ENCODE results near the gene S100A11.
A peak's percentile ranks its signal among the peaks of the same experiment; 100 is the strongest.
"Not testable (repeated sequence)": the region's sequence is repeated elsewhere in the genome, so short reads cannot be mapped to it uniquely, and the experiment has no call there.

The S100A11 gene

GRCh38 chr1:152036267-152037216 is at the start of gene S100A11:
TSS of gene S100A11 (minus strand) at chr1:152037004. CDS start at chr1:152036915, 89 bp downstream.
- TF ChIP-seq, protein P1, sequence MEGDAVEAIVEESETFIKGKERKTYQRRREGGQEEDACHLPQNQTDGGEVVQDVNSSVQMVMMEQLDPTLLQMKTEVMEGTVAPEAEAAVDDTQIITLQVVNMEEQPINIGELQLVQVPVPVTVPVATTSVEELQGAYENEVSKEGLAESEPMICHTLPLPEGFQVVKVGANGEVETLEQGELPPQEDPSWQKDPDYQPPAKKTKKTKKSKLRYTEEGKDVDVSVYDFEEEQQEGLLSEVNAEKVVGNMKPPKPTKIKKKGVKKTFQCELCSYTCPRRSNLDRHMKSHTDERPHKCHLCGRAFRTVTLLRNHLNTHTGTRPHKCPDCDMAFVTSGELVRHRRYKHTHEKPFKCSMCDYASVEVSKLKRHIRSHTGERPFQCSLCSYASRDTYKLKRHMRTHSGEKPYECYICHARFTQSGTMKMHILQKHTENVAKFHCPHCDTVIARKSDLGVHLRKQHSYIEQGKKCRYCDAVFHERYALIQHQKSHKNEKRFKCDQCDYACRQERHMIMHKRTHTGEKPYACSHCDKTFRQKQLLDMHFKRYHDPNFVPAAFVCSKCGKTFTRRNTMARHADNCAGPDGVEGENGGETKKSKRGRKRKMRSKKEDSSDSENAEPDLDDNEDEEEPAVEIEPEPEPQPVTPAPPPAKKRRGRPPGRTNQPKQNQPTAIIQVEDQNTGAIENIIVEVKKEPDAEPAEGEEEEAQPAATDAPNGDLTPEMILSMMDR (conservative IDR thresholded peaks at IDR 0.05; ENCODE audit: low read depth, low read length), result no peak
- H3K4me3 ChIP-seq (ENCODE audit: low read length), result peak within 1 kb of the TSS; percentile 90
- peak; percentile 46 for DNase-seq (ENCODE audit: low read depth)

GRCh38 chr1:152084853-152085252 is 48.0 kb upstream of the S100A11 start:
- TF ChIP-seq, protein P1 (conservative IDR thresholded peaks at IDR 0.05; ENCODE audit: low read depth, low read length), result no peak
- DNase-seq (ENCODE audit: low read depth), result no peak
- no peak overlapping the region for H3K4me3 ChIP-seq (ENCODE audit: low read length)

DNA sequence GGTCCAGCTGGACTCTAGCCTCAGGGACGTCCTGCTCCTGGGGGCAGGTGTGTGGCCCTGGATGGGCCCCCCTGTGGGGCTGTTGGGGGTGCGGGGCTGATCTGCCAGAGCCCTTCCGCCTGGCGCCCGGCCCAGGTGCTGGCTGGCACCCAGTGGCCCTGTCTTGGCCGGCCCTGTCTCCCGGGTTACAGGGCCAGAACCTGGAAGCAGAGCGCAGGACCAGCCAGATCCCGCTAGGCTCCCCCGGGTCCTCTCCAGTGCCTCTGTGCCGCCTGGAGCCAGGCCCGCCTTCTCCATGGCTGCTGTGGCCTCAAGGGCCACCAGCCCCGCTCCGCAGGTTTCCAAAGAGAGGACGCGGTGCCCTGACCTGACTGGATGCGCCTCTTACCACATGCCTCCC is 44.2 kb upstream of the S100A11 start:
- H3K4me3 ChIP-seq (ENCODE audit: low read length); DNase-seq (ENCODE audit: low read depth): not testable (repeated sequence)

- not testable (repeated sequence) for H3K4me3 ChIP-seq (ENCODE audit: low read length); DNase-seq (ENCODE audit: low read depth)
Observed at GRCh38 chr1:152080494-152080893, 43.7 kb upstream of the S100A11 start.

DNA sequence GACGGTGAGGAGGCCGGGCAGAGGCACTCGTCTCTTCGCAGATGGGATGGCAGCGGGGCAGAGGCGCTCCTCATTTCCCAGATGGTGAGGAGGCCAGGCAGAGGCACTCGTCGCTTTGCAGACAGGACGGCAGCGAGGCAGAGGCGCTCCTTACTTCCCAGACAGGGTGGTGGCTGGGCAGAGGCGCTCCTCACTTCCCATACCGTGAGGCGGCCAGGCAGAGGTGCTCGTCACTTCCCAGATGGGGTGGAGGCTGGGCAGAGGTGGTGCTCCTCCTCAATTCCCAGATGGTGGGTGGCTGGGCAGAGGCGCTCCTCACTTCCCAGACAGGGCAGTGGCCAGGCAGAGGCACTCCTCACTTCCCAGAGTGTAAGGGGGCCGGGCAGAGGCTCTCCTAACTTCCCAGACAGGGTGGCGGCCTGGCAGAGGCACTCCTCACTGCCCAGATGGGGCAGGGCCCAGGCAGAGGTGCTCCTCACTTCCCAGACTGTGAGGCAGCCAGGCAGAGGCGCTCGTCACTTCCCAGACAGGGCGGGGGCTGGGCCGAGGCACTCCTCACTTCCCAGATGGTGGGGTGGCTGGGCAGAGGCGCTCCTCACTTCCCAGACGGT is 42.1 kb upstream of the S100A11 start:
- no peak overlapping the region for H3K4me3 ChIP-seq (ENCODE audit: low read length)
- DNase-seq (ENCODE audit: low read depth), result no peak
- TF ChIP-seq, protein P1 (conservative IDR thresholded peaks at IDR 0.05; ENCODE audit: low read depth, low read length), result no peak

DNA sequence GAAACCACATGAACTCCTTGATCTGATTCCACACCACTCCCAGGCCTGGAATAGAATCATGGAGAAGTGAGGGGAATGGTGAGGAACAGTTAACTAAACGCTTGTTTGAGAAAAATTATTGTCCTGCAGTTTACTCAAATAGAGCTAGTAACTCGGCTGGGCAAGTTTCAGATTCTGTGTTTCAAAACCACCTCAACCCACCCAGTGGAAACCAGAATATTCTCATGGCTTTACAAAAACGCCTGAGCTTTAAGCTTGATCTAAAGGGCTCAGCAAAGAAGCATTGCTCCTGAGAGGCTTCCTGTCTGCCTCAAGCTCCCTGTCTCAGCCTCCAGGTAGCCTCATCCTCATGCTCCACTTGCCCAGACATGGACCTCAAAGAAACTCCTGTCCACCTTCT is 35.5 kb upstream of the S100A11 start:
- DNase-seq (ENCODE audit: low read depth), result no peak
- H3K4me3 ChIP-seq (ENCODE audit: low read length), result no peak overlapping the region
- TF ChIP-seq, protein P1 (conservative IDR thresholded peaks at IDR 0.05; ENCODE audit: low read depth, low read length), result no peak

DNA sequence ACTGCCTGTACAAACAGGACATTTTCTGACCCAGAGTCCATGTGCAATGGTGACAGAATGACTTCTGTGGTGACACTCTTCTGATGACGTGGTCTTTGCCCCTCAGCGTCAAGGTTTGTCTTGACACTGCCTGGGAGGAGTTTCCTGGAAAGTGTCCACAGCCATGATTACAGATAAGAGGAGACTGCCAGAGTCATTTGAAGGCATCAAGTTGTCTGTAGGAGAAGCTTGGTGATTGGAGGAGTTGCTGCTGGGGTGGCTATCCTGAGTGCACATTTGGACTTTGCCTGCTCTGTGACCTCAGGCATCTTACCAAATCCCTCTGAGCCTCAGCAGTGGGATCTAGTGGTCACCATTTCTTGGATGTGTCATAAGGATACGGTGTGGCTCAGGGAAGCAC is 34.3 kb upstream of the S100A11 start:
- TF ChIP-seq, protein P1 (conservative IDR thresholded peaks at IDR 0.05; ENCODE audit: low read depth, low read length), result no peak
- DNase-seq (ENCODE audit: low read depth), result no peak
- no peak overlapping the region for H3K4me3 ChIP-seq (ENCODE audit: low read length)

- no peak overlapping the region for H3K4me3 ChIP-seq (ENCODE audit: low read length)
- no peak for DNase-seq (ENCODE audit: low read depth)
Observed at GRCh38 chr1:152067929-152068328, 31.1 kb upstream of the S100A11 start.

More at GRCh38 chr1:152067929-152068328, 31.1 kb upstream of the S100A11 start:
- TF ChIP-seq, protein P1 (conservative IDR thresholded peaks at IDR 0.05; ENCODE audit: low read depth, low read length), result no peak

Data from retinal pigment epithelial cell (primary cell).